Hepatic stellate cell (primary cell): ENCODE data around the gene FCN2.
A peak's percentile ranks its signal among the peaks of the same experiment; 100 is the strongest.

Source experiments
- DNase-seq: peaks from one replicate; pipeline ENCODE4 v3.0.0; 2011; ENCODE audit warnings: low spot score

Gene FCN2

DNA sequence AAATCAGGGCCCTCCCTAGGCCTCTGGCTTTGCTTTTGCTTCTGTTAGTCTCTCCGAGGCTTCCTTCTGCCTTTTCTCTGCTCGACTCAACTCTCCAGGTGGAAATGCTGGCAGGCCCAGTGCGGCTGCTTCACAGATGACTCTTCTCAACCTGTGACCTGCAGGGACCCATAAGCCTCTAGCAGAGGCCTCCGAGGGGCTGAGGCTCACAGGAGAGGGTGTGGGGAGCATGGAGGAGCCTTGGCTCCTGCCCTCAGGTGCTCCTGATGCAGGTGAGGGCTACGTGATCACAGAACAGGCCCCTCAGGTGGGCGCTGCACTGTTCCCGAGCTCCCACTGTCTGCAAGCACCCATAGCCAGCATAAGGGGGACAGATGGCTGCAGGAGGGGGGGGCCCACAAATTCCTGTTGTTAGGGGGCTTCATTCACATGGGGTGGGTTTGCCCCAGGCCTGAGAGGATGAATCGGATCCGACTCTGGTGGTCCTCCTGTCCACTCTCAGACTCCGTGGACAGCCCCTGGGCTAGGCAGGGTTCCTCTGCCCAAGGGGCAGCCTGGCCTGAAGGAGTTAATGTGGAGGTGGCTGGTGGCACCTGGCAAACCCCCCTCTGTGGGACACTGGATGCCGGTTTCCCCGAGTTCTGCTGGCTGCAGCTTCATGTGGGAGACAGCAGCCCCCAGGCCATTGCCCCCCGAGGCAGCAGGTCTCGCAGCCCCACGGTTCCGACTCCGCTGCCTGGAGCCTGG lies 10.9 kb upstream of the FCN2 start:
- no peak for DNase-seq

DNA sequence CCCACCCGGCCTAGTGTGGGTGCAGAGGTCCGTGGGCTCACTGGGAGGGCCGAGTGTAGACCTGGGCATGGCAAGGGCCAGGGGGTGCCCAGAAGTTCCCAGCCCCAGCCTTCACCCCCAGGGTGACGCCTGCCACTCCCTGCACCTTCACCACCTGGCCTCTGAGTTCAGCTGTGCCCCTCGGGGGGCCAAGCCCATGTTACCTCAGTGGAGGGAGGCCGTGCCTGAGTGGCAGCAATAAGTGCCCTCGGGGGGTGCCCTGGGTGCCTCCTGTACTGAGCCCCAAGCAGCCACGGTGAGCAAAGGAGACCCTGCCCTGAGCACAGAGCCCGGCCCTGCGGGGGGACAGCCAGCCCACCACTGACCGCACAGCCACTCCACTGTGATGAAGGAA lies 10.3 kb upstream of the FCN2 start:
- DNase-seq = no peak

DNA sequence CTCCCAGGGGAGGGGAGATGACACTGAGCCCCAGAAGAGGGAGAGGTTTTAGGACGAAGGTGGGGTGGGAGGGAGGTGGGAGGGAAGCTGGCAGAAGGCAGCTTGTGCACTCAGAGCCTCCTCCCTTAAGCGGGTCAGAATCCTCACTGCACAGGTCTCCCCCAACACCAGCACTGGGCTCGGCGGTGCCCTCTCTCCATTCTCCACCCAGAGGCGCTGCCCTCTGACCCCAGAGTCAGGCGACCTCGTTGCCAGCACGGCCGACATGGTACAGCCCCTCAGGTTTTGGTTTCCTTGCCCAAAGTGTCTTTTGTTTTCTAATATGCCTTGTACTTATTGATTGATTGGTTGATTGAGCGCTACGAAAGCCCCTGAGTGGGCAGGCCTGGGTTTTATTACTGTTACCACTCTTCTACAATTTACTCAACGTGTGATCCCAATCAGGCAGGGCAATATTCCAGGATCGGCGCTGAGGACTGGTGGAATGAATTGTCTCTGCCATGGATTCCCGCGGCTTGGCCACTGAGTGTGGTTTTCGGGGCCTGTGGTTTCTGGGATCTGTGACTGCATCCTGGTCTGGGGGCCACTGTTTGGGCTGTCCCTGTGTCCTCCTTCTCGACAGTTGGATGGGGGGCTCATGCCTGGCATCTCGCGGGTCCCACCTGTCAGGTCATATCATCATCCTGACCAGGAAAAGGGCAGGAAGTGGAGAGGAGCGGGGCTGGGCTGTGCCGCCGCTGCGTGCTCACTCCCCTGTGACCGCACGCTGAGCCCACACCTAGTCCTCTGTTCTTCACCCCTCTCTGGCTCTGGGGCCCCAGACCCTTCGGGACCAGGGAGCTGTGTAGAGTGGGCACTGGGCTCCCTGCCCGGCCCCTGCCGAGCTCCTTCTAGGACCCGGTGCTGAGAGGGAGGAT lies 9.6 kb upstream of the FCN2 start:
- no peak for DNase-seq

DNA sequence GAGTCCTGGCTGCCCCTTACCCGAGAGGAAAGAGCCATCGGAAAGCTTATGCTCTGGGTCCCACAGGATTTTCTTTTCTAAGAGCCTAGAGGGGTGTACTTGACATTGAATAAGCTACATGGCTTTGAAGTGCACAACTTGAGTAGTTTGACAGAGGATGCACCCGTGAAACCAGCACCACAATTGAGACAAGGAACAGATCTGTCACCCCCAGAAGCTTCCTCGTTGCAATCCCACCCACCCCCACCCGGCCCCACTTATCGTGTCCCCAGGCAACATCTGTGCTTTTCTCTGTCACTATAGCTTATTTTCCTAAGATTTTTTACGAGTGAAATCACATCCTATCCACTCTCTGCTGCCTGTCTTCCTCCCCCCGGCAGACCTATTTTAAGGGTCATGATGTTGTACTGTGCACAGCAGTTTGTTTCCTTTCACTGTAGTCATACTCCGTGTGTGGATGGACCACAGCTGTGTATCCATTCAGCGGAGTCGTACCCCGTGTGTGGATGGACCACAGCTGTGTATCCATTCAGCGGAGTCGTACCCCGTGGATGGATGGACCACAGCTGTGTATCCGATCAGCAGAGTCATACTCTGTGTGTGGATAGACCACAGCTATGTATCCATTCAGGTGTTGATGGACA lies 8.8 kb upstream of the FCN2 start:
- peak; percentile 73 for DNase-seq

DNA sequence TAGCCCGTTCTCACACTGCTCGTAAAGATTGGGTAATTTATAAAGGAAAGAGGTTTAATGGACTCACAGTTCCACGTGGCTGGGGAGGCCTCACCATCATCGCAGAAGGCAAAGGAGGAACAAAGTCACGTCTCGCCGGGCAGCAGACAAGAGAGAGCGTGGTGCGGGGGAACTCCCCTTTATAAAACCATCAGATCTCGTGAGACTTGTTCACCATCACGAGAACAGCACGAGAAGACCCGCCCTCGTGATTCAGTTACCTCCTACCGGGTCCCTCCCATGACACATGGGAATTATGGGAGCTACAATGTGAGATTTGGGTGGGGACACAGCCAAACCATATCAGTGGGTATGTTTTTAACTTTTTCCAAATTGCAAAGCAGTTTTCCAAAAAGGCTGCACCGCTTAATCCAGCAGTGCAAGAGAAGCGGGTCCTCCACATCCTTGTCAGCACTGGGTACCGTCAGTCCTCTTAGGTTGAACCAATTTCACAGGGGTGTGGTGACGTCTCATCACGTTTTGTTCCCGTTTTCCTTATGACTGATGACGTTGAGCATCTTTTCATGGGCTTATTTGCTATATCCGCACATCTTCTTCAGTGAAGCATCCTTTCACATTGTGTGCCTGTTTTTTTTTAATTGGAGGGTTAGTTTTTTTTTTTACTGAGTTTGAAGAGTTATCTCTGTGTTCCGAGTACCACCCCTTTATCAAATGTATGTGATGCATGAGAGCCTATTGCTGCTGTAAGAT lies 8.0 kb upstream of the FCN2 start:
- DNase-seq = no peak

DNA sequence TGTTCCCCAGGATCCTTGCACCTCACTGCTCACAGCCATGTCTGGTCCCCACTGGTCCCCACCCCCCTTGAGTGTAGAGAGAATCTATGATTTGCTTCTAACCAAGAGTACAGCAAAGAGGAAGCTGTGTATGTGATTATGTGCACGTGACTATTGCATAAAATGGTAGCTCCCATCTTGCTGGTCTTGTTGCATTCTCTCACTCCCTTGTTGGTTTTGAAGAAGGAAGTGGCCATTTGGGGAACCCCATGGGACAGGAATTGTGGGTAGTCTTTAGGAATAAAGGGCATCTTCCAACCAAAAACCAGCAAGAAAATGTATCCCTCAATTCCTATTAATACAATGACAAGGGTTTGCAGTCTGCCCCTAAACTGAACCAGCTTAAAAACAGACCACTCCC lies 5.2 kb upstream of the FCN2 start:
- no peak for DNase-seq

DNA sequence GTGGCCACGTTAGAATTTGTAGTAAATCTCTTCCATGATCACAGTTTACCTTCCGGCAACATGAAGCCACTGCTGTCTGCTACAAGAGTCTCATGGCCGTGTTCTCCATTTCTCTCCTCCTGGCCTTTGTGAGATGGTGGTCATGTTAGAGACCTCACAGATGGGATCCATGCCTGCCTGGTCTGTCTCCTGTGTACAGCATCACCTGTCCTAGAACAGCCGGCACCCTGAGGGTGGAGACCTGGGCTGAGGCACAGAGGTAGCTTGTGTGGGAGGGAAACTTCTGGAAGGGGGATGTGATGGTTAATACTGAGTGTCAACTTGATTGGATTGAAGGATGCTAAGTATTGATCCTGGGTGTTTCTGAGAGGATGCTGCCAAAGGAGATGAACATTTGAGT lies 3.1 kb upstream of the FCN2 start:
- no peak for DNase-seq

DNA sequence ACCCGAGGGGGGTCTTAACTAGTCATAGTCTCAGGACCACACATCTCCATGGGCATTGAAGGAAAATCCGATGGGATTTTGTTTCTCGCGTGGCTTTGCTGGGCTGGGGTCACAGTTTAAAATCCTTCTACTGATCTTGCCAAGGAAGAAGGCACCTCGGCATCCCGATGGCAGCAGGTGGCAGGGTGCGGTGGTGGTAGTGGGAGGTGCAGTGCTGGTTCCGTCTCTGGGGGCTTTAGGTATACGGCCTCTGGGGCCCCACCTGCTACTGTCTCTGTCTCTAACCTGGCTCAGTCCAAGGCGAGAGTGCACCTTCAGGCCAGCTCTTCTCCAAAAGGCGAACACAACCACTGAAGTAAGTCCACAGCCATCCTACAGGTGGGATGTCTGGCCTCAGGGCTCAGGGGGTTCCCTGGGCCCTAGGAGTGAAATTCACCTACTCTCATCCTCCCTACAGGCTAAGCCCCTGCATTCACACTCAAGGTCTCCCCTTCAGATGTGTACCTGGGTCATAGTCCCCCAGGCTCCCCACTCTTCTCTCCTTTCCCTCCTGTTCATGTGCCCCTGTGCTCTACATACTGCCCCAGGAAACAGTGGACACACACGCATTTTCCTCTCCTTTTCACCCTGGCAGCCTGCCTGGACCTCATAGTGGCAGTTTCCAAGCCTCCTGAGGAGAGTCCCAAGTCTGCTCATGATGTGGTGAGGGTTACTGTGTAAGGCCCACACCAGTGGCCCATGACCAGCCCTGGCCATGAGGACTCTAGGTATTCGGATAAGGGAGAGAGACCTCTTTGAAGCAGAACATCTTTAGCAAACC lies 736 bp upstream of the FCN2 start:
- DNase-seq = no peak

DNA sequence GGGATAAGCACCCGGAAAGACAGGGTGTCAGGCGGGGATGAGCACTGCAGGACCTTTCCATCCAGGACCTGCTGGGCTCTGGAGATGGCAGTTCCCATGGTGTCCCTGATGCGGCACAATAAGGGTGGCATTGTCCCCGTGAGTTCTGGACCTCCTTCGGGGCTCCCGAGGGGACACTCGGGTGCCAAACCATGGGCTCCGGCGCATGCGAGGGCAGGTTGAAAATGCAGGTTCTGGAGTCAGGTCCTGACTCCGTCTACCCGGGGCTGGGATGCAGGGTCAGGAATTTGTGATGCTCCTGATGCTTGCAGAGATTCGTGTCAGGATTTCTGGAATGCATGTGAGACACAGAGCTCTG lies 682 bp downstream of the FCN2 start:
- DNase-seq = no peak

DNA sequence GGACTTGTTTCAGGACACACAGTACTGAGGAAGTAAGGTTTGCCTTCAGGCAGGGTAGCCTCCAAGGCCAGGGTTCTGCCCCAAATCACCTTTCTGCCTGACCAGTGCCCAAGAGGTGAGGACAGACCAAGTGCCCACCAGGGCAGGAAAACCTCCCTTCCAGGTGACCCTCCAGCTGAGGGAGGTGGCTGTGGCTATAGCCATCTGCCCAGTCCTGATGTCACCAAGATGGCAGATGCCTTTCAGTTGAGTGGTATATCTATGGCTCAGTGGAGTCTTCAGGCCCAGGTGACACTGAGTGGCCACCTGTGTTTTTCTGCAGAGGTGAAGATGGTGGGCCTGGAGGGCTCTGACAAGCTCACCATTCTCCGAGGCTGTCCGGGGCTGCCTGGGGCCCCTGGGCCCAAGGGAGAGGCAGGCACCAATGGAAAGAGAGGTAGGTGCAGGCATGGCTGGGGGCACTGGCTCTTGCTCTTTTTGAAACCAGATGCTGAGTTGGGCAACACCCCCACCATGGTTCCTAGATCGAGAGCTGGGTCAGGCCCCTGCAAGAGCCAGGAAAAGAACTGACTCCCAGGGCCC lies 1.7 kb downstream of the FCN2 start:
- no peak for DNase-seq

DNA sequence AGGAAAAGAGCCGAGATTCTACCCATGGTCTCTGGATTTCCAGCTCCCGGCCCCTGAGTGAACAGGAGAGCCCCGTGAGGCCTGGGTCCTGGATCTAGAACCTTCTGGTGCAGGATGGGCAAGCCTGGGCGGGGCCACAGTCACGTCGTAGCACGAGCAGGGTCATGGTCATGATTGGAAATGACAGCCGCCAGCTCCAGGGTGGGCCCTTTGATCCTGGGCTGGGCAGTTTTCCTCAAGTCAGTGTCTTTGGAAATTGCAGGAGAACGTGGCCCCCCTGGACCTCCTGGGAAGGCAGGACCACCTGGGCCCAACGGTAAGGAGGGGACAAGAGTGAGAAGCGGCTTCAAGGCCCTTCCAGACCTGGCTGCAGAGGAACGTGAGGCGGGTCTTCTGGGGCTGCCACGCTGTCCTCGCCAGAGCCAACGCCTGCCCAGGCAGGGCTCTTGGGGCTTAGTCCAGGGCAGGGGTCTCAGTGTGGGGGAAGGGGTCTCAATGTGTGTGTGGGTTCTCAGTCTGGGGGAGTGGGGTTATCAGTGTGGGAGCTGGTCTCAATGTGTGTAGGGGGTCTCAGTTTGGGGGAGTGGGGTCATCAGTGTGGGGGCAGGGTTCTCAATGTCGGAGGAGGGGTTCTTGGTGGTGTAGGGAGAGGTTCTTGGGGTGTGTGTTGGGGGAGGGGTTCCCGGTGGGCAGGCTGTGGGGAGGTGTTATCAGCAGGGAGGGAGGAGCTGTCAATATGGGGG lies 2.6 kb downstream of the FCN2 start:
- no peak for DNase-seq

DNA sequence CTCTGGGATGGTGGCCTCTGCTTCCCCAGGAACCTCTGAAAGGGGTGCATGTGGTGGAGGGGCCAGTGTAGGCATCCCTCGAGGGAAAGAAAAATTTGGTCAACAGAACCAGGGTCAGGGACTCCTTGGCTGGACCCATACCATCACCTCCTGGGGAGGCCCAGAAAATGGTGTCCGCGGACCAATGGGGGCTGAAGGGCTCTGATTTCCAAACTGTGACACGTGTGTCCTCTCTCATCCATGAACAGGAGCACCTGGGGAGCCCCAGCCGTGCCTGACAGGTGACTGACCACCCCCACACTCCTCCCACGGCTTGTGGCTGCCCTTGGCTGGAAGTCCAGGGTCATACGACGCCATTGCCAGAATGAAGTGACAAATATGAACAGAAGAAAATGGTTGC lies 3.9 kb downstream of the FCN2 start:
- no peak for DNase-seq

DNA sequence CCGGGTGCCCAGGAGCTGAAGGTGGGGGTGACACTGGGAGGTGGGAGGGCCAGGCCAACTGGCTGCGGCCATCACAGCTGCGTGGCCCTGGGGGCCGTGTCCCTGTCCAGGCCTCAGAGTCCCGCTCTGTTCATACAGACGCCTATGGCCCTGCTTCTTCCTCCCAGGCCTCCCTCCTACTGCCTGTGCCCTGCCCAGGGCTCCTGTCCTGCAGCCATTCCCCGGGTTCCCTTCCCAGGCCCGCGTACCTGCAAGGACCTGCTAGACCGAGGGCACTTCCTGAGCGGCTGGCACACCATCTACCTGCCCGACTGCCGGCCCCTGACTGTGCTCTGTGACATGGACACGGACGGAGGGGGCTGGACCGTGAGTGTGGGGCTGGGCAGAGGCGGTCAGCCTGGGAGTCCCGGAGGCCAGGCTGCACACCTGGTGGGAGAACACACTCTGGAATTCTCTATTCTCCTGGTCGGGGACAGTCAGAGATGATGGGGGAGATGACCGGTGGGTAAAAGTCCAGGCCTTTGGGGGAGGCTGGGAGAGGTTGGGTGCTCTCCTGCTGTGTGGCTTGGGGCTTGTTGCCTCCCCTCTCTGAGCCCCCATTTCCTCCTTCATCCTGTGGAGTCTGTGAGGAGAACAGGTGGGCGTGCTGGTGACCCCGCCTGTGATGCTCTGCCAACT lies 4.5 kb downstream of the FCN2 start:
- no peak for DNase-seq

DNA sequence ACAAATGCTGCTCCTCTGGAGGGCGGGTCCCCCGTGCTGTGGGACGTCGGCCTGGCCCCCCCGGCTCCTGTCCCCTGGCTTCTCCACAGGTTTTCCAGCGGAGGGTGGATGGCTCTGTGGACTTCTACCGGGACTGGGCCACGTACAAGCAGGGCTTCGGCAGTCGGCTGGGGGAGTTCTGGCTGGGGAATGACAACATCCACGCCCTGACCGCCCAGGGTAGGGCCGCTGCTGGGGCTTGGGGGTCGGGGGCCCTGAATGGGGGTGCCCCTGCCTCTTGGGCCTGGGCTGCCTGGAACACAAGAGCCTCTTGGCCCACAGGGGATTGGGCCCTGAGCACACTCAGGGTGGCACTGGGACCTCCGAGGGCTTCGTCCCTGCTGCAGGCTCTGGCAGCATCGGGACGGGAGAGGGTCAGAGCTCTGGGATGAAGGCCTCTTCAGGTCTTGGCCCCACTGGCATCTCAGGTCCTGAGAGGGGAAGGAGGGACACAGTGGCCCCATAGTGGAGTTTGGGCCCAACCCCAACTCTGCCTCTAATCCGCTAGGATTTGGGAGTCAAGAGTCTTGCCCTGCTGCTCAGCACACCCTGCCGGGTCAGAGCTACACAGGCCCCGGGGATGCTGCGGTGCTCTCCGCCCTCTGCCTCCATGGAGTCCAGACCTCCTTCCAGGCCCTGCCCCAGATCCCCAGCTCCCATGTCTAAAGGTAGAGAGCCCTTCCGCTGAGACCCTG lies 5.2 kb downstream of the FCN2 start:
- DNase-seq = no peak

DNA sequence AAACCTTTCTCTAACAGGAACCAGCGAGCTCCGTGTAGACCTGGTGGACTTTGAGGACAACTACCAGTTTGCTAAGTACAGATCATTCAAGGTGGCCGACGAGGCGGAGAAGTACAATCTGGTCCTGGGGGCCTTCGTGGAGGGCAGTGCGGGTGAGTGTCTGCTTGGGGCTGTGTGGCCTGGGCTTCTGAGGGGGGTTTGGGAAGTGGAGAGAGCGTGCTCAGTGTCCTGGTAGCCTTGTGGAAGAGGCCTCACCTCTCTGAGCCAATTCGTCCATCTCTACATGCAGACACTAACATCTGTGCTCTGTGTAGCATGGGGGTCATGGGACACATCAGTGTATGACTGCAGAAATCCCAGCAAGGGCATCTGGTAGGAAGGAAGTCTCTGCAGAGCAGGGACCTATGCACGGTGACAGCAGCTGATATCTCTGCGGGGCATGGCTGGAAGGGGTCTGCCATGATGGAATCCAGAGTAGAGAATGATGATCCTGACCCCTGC lies 5.9 kb downstream of the FCN2 start:
- no peak for DNase-seq

DNA sequence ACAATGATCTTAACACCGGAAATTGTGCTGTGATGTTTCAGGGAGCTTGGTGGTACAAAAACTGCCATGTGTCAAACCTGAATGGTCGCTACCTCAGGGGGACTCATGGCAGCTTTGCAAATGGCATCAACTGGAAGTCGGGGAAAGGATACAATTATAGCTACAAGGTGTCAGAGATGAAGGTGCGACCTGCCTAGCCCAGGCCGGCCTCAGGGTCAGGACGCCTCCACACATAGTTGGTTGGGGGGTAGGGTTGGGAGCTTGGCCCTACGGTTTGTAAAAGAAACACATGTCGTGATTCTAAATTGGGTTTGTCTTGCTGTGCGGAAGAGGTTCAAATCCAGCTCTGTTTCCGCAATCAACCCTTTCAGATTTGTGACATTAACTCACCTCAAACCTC lies 6.6 kb downstream of the FCN2 start:
- DNase-seq = no peak

DNA sequence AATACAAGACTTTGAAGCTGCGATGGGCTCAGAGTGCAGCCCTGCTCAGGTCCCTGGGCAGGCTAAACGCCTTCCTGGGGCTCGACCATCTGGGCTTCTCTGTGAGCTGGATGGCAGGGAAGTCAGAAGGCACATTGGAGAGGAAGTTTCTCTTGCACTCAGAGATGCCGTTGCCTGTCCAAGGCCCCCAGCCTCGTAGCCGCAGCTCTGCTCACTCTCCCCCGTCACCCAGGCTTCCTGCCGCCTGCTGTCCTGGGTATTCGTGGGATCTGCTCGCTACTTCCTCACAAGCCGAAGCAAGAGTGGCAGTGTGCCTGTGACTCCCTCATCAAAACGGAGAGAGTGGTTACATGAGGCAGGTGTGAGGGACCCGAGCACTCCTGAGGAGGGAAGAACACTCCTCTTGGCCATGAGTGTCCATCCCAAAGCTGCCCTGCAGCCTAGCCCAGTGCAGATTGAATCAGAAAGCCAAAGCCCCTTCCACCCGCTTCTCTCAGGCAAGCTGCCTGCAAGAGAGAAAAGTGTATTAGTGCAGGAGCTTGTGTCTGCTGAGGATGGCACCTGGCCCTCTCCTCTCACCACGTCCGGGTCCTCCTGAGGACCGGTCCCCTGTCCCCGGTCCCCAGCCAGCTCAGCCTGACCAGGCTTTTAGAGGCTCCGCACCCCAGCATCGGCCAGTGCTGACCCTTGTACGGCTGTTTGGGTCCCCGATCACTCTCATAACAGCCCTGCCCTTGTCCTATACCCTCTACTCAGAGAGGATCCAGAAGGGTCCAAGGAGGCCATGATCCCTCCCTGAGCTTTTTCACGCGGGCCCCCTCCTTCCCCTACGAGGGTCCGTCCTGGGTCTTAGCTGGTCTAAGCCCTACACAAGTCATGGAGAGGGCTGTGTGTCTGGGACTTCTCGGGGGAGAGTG lies 7.3 kb downstream of the FCN2 start:
- no peak for DNase-seq
